GM12878 (cell line): Measurements from ENCODE around the gene POR. TPM values are rescaled to one million over a fixed set of nuclear protein-coding genes. Genes with fewer than 3 reads are reported as not detected.
A peak's percentile ranks its signal among the peaks of the same experiment; 100 is the strongest.

Experiments
- EED ChIP-seq: sonication (generic); IDR thresholded peaks from 2 replicates; pipeline ENCODE4 v1.6.1; 2016; ENCODE audit warnings: antibody characterized with exemption, low read depth
- FOXM1 ChIP-seq: IDR thresholded peaks from 2 replicates; pipeline ENCODE4 v1.6.1; 2012; ENCODE audit warnings: low read depth, mild to moderate bottlenecking, inconsistent platforms, low read length, moderate library complexity
- IKZF1 ChIP-seq: fragments of 450-650 bp; conservative IDR thresholded peaks from 2 replicates; pipeline ENCODE4 v1.6.1; 2017; ENCODE audit warnings: antibody characterized with exemption, mild to moderate bottlenecking
- IRF4 ChIP-seq: IDR thresholded peaks from 2 replicates; pipeline ENCODE4 v1.6.1; 2011; ENCODE audit warnings: low read depth, low read length
- MTA2 ChIP-seq: fragments of 450-650 bp; IDR thresholded peaks from 2 replicates; pipeline ENCODE4 v1.6.1; 2016; ENCODE audit warnings: low read depth, mild to moderate bottlenecking, moderate library complexity
- NR2F1 ChIP-seq: fragments of 450-650 bp; conservative IDR thresholded peaks from 2 replicates; pipeline ENCODE4 v1.6.1; 2017; ENCODE audit warnings: mild to moderate bottlenecking
- SIN3A ChIP-seq: IDR thresholded peaks from 2 replicates; pipeline ENCODE4 v1.6.1; 2012; ENCODE audit warnings: low read depth, low read length, improper control_type of control experiment
- polyA plus RNA-seq, 11 experiments: library from polyadenylated mRNA; depleted of rRNA in 4 of 11; unstranded in 6 of 11; stranded (reverse) in 5 of 11; fragments of >200 nt; fragmentation: Nextera tagmentation in 4 of 11; fragmentation: Illumina TruSeq in 1 of 11; extraction: Ambion mirVana in 4 of 11; extraction: Trizol in 1 of 11; gene quantifications; 1 replicate in 1 of 11; 2 replicates in 10 of 11; pipeline versions ENCODE4 v1.2.1 to v1.2.3, GENCODE V29; 2011 to 2016; ENCODE audit warnings: inconsistent platforms in 2 of 11, missing spikeins in 2 of 11, low read depth in 1 of 11
- total RNA-seq, 4 experiments: library from RNA; depleted of rRNA in 3 of 4; stranded (reverse); fragments of >200 nt in 3 of 4; fragmentation: Illumina TruSeq in 1 of 4; extraction: Trizol in 1 of 4; gene quantifications; 2 replicates each; pipeline versions ENCODE4 v1.2.1 to v1.2.3, GENCODE V29; 2013 to 2021
- TF ChIP-seq, protein P1 (sequence below): IDR thresholded peaks from 2 replicates; pipeline ENCODE4 v1.6.1; 2012; ENCODE audit warnings: low read depth, low read length, improper control_type of control experiment
- TF ChIP-seq, protein P2 (sequence below): fragments of 450-650 bp; formaldehyde crosslinking; IDR thresholded peaks from 2 replicates; pipeline ENCODE4 v1.4.0; 2020; ENCODE audit warnings: mild to moderate bottlenecking, moderate library complexity
- TF ChIP-seq, protein P3 (sequence below): fragments of 150-350 bp; IDR thresholded peaks from 2 replicates; pipeline ENCODE4 v1.6.1; 2014; ENCODE audit warnings: mild to moderate bottlenecking, low read depth, low read length

The POR gene
- total and polyA plus RNA-seq, 10 of the 15 experiments (the other 5 are each of a cell fraction or from before 2014, with no cell fraction given): 2.2 to 75.8 (median 35.9) TPM

DNA sequence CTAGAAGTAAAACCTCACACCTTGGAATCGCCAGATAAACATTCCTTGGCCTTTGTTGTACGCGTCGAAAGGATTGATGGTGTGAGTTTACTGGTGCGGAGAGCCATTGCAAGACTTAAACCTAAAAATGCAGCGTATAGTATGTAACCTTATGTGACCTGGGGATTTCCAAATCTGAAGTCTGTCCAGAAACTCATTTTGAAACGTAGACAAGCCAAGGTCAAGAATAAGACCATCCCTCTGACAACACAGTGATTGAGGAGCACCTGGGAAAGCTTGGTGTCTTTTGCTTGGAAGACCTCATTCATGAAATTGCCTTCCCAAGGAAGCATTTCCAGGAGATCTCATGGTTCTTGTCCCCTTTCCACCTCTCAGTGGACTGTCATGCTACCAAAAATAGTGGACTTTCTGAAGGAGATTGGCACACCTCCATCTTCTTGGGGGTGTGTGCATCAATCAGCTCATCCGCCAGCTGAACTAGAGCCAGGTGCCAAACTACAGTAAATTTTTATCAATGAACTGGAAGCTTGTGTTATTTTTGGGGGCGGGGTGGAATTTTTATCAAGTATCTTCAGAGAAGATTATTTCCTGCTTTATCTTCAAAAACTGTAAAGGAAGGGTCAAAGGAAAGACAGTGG lies 8.1 kb downstream of the POR start (continued):
- TF ChIP-seq, protein P1, sequence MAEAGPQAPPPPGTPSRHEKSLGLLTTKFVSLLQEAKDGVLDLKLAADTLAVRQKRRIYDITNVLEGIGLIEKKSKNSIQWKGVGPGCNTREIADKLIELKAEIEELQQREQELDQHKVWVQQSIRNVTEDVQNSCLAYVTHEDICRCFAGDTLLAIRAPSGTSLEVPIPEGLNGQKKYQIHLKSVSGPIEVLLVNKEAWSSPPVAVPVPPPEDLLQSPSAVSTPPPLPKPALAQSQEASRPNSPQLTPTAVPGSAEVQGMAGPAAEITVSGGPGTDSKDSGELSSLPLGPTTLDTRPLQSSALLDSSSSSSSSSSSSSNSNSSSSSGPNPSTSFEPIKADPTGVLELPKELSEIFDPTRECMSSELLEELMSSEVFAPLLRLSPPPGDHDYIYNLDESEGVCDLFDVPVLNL: no peak
- TF ChIP-seq SIN3A (no peak), NR2F1 (peak; percentile 81), IKZF1 (peak; percentile 7; the same call in 1 of the 2 replicates), IRF4 (0 out of 2 replicates have a peak, but pooled peaks have one; percentile 23), FOXM1 (0 out of 2 replicates have a peak, but pooled peaks have one; percentile 30), EED (peak; percentile 46; the same call in 1 of the 2 replicates), MTA2 (no peak)
- TF ChIP-seq, protein P2, sequence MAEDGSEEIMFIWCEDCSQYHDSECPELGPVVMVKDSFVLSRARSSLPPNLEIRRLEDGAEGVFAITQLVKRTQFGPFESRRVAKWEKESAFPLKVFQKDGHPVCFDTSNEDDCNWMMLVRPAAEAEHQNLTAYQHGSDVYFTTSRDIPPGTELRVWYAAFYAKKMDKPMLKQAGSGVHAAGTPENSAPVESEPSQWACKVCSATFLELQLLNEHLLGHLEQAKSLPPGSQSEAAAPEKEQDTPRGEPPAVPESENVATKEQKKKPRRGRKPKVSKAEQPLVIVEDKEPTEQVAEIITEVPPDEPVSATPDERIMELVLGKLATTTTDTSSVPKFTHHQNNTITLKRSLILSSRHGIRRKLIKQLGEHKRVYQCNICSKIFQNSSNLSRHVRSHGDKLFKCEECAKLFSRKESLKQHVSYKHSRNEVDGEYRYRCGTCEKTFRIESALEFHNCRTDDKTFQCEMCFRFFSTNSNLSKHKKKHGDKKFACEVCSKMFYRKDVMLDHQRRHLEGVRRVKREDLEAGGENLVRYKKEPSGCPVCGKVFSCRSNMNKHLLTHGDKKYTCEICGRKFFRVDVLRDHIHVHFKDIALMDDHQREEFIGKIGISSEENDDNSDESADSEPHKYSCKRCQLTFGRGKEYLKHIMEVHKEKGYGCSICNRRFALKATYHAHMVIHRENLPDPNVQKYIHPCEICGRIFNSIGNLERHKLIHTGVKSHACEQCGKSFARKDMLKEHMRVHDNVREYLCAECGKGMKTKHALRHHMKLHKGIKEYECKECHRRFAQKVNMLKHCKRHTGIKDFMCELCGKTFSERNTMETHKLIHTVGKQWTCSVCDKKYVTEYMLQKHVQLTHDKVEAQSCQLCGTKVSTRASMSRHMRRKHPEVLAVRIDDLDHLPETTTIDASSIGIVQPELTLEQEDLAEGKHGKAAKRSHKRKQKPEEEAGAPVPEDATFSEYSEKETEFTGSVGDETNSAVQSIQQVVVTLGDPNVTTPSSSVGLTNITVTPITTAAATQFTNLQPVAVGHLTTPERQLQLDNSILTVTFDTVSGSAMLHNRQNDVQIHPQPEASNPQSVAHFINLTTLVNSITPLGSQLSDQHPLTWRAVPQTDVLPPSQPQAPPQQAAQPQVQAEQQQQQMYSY (CRISPR knock-in tag): no peak
- TF ChIP-seq, protein P3, sequence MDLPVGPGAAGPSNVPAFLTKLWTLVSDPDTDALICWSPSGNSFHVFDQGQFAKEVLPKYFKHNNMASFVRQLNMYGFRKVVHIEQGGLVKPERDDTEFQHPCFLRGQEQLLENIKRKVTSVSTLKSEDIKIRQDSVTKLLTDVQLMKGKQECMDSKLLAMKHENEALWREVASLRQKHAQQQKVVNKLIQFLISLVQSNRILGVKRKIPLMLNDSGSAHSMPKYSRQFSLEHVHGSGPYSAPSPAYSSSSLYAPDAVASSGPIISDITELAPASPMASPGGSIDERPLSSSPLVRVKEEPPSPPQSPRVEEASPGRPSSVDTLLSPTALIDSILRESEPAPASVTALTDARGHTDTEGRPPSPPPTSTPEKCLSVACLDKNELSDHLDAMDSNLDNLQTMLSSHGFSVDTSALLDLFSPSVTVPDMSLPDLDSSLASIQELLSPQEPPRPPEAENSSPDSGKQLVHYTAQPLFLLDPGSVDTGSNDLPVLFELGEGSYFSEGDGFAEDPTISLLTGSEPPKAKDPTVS: no peak
